Measurements from ENCODE around the gene LANCL2. TPM values are rescaled to one million over a fixed set of nuclear protein-coding genes. Genes with fewer than 3 reads are reported as not detected.
"Not testable (repeated sequence)": the region's sequence is repeated elsewhere in the genome, so short reads cannot be mapped to it uniquely, and the experiment has no call there.

The LANCL2 gene
- total and polyA plus RNA-seq, 3 experiments from 2014 or later: 7.4 to 24.1 (median 22.1) TPM

- no peaks in the 10 kb centered on the region for H3K27me3 Mint-ChIP-seq
- H3K36me3 Mint-ChIP-seq: peaks cover 5 to 51% (median 14%) of the 10 kb centered on the region in 3 donors
- peak overlapping the region; percentile 15 for H3K4me3 ChIP-seq (ENCODE audit: low read length)
- ChIA-PET POLR2A (interaction anchor here (0.6 to 1.6 kb wide), 3 partner anchors 64 to 104 kb away, joined by 4 to 9 read pairs (median 6); partner anchors contain the start of gene VOPP1), CTCF (interaction anchor here (0.8 to 2.2 kb wide), 8 partner anchors 13 to 171 kb away, joined by 3 to 13 read pairs (median 3); no protein-coding TSS in a partner anchor)
- H3K9me3 ChIP-seq (ENCODE audit: low read length): no peaks in the 10 kb centered on the region
- peak overlapping the region; percentile 52 to 96 (median 92) for H3K27ac Mint-ChIP-seq
- DNase-seq: no peak
- no peaks in the 10 kb centered on the region for H3K9me3 Mint-ChIP-seq
- H3K4me1 Mint-ChIP-seq: peaks cover 60 to 82% (median 72%) of the 10 kb centered on the region in 3 donors
- H3K36me3 ChIP-seq (ENCODE audit: insufficient read depth, low read length): peaks cover 5% of the 10 kb centered on the region
- H3K27me3 ChIP-seq (ENCODE audit: insufficient read depth, low read length, poor library complexity, severe bottlenecking): no peaks in the 10 kb centered on the region
- no peak overlapping the region for H3K27ac ChIP-seq (ENCODE audit: low read depth, low read length)
- H3K4me1 ChIP-seq (ENCODE audit: insufficient read depth, low read length): peaks cover 75% of the 10 kb centered on the region
- H3K4me3 Mint-ChIP-seq: peak overlapping the region in 6 of 7 donors; percentile 39 to 75 (median 52)
Observed at GRCh38 chr7:55469721-55470120, 104.6 kb downstream of the LANCL2 start.

DNA sequence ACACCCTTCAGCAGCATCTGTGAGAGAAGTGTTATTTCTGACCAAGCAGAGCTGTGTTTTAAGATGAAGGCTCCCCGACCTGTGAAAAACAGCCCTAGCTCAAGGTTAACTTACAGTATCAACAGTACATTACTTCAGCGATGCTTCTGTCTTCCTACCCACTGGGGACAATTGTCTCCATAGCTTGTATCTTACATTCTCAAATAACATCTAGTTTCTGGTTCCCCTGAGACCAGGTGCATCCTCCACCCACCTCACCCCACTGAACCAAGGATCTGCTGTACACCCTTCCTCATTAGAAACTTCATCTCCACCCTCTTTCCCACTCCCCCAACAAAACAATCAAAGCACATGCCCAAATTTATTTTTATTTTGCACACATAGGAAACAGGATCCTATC is 105.1 kb downstream of the LANCL2 start:
- H3K9me3 ChIP-seq (ENCODE audit: low read length): no peaks in the 10 kb centered on the region
- H3K36me3 ChIP-seq (ENCODE audit: insufficient read depth, low read length): no peaks in the 10 kb centered on the region
- H3K4me1 Mint-ChIP-seq: peaks cover 65 to 82% (median 74%) of the 10 kb centered on the region in 3 donors
- POLR2A ChIA-PET: interaction anchor here (0.6 kb wide), 1 partner anchor 104 kb away, joined by 4 read pairs; no protein-coding TSS in a partner anchor
- H3K36me3 Mint-ChIP-seq: peaks cover under 1 to 49% (median 11%) of the 10 kb centered on the region in 3 donors
- H3K4me3 ChIP-seq (ENCODE audit: low read length): no peak overlapping the region
- no peak overlapping the region for H3K27ac ChIP-seq (ENCODE audit: low read depth, low read length)
- no peaks in the 10 kb centered on the region for H3K27me3 ChIP-seq (ENCODE audit: insufficient read depth, low read length, poor library complexity, severe bottlenecking)
- no peaks in the 10 kb centered on the region for H3K9me3 Mint-ChIP-seq
- H3K27me3 Mint-ChIP-seq: no peaks in the 10 kb centered on the region
- H3K4me1 ChIP-seq (ENCODE audit: insufficient read depth, low read length): peaks cover 77% of the 10 kb centered on the region
- CTCF ChIA-PET: interaction anchor here (2.2 kb wide), 1 partner anchor 37 kb away, joined by 13 read pairs; no protein-coding TSS in a partner anchor
- peak overlapping the region in 5 of 7 donors; percentile 31 to 79 (median 56) for H3K4me3 Mint-ChIP-seq
- peak overlapping the region; percentile 70 to 95 (median 90) for H3K27ac Mint-ChIP-seq
- DNase-seq: no peak

DNA sequence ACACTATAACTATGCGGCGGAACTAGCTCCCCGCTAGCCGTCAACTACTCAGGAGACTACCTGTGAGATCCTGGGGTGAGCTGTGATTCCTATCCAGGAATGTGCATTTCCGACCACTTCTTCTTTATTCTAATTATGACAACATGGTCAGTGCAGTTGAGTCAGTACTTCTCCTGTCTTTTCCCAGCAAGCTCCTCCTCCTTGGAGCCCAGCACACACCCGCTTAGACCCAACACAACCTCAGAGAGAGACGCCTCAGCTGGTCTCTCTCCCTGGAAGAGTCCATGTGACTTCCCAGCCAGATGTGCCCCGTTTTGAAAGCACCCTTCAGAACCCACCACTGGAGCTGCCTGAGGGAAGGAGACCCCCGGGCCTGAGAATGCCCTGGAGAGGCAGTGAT is 106.5 kb downstream of the LANCL2 start:
- Mint-ChIP-seq H3K36me3 (peaks cover 0 to 40% (median 5%) of the 10 kb centered on the region in 3 donors), H3K4me1 (peaks cover 71 to 84% (median 77%) of the 10 kb centered on the region in 3 donors), H3K27ac (peak overlapping the region in 4 of 8 donors; percentile 24 to 85 (median 40))
- H3K9me3 Mint-ChIP-seq; H3K36me3 ChIP-seq (ENCODE audit: insufficient read depth, low read length); H3K4me3 Mint-ChIP-seq; H3K27me3 Mint-ChIP-seq; H3K9me3 ChIP-seq (ENCODE audit: low read length); DNase-seq; H3K27me3 ChIP-seq (ENCODE audit: insufficient read depth, low read length, poor library complexity, severe bottlenecking); POLR2A ChIA-PET; H3K4me3 ChIP-seq (ENCODE audit: low read length); CTCF ChIA-PET; H3K27ac ChIP-seq (ENCODE audit: low read depth, low read length): not testable (repeated sequence)
- H3K4me1 ChIP-seq (ENCODE audit: insufficient read depth, low read length): peaks cover 77% of the 10 kb centered on the region

GRCh38 chr7:55472406-55472805 is 107.3 kb downstream of the LANCL2 start:
- H3K27me3 ChIP-seq (ENCODE audit: insufficient read depth, low read length, poor library complexity, severe bottlenecking); H3K9me3 ChIP-seq (ENCODE audit: low read length); H3K27ac ChIP-seq (ENCODE audit: low read depth, low read length); DNase-seq; H3K4me3 ChIP-seq (ENCODE audit: low read length); H3K27ac Mint-ChIP-seq; CTCF ChIA-PET; H3K9me3 Mint-ChIP-seq; H3K4me3 Mint-ChIP-seq; H3K36me3 ChIP-seq (ENCODE audit: insufficient read depth, low read length); H3K27me3 Mint-ChIP-seq; POLR2A ChIA-PET: not testable (repeated sequence)
- peaks cover 73 to 84% (median 78%) of the 10 kb centered on the region in 3 donors for H3K4me1 Mint-ChIP-seq
- H3K36me3 Mint-ChIP-seq: peaks cover under 1 to 41% (median 5%) of the 10 kb centered on the region in 3 donors
- peaks cover 77% of the 10 kb centered on the region for H3K4me1 ChIP-seq (ENCODE audit: insufficient read depth, low read length)

- H3K27me3 Mint-ChIP-seq: no peaks in the 10 kb centered on the region
- CTCF ChIA-PET: interaction anchor here (0.9 kb wide), 1 partner anchor 40 kb away, joined by 3 read pairs; no protein-coding TSS in a partner anchor
- H3K36me3 Mint-ChIP-seq: peaks cover 4 to 40% (median 6%) of the 10 kb centered on the region in 3 donors
Observed at GRCh38 chr7:55472928-55473725, 108.0 kb downstream of the LANCL2 start.

DNA sequence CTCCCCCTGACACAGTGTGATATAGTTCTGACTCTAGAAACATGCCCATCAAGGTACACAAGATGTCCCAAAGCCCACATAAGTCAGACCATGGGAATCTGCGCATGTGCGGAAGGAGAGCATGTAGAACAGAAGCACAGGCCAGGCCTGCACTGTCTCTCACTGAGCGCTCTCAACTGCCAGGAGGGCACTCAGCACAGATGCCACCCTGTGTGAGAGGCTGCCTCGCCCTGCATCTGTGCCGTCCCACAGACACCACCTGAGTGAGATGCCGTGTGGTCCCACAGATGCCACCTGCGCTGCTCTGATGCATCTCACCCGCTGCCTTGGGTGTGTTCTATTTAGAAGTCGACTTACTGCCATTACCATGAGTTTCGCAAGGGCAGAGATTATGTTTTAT is 108.8 kb downstream of the LANCL2 start:
- Mint-ChIP-seq H3K4me3 (peak overlapping the region in 4 of 7 donors; percentile 20 to 82 (median 50)), H3K9me3 (no peaks in the 10 kb centered on the region), H3K4me1 (peaks cover 73 to 85% (median 78%) of the 10 kb centered on the region in 3 donors), H3K27me3 (no peaks in the 10 kb centered on the region), H3K27ac (peak overlapping the region in 7 of 8 donors; percentile 54 to 90 (median 68)), H3K36me3 (peaks cover 4 to 37% (median 6%) of the 10 kb centered on the region in 3 donors)
- no peaks in the 10 kb centered on the region for H3K27me3 ChIP-seq (ENCODE audit: insufficient read depth, low read length, poor library complexity, severe bottlenecking)
- ChIA-PET POLR2A (no interaction called here), CTCF (no interaction called here)
- DNase-seq: no peak
- H3K36me3 ChIP-seq (ENCODE audit: insufficient read depth, low read length): no peaks in the 10 kb centered on the region
- peaks cover 74% of the 10 kb centered on the region for H3K4me1 ChIP-seq (ENCODE audit: insufficient read depth, low read length)
- H3K9me3 ChIP-seq (ENCODE audit: low read length): no peaks in the 10 kb centered on the region
- H3K4me3 ChIP-seq (ENCODE audit: low read length): no peak overlapping the region
- no peak overlapping the region for H3K27ac ChIP-seq (ENCODE audit: low read depth, low read length)

More at GRCh38 chr7:55472928-55473725, 108.0 kb downstream of the LANCL2 start:
- H3K27me3 ChIP-seq (ENCODE audit: insufficient read depth, low read length, poor library complexity, severe bottlenecking): no peaks in the 10 kb centered on the region
- peak overlapping the region in 5 of 8 donors; percentile 15 to 93 (median 54) for H3K27ac Mint-ChIP-seq
- H3K4me1 ChIP-seq (ENCODE audit: insufficient read depth, low read length): peaks cover 76% of the 10 kb centered on the region
- no peak overlapping the region for H3K27ac ChIP-seq (ENCODE audit: low read depth, low read length)
- no peaks in the 10 kb centered on the region for H3K9me3 Mint-ChIP-seq
- H3K9me3 ChIP-seq (ENCODE audit: low read length): no peaks in the 10 kb centered on the region
- no peak for DNase-seq
- no peaks in the 10 kb centered on the region for H3K36me3 ChIP-seq (ENCODE audit: insufficient read depth, low read length)
- peak overlapping the region in 1 of 7 donors; percentile 3 for H3K4me3 Mint-ChIP-seq
- POLR2A ChIA-PET: no interaction called here
- peaks cover 74 to 86% (median 78%) of the 10 kb centered on the region in 3 donors for H3K4me1 Mint-ChIP-seq
- H3K4me3 ChIP-seq (ENCODE audit: low read length): no peak overlapping the region

DNA sequence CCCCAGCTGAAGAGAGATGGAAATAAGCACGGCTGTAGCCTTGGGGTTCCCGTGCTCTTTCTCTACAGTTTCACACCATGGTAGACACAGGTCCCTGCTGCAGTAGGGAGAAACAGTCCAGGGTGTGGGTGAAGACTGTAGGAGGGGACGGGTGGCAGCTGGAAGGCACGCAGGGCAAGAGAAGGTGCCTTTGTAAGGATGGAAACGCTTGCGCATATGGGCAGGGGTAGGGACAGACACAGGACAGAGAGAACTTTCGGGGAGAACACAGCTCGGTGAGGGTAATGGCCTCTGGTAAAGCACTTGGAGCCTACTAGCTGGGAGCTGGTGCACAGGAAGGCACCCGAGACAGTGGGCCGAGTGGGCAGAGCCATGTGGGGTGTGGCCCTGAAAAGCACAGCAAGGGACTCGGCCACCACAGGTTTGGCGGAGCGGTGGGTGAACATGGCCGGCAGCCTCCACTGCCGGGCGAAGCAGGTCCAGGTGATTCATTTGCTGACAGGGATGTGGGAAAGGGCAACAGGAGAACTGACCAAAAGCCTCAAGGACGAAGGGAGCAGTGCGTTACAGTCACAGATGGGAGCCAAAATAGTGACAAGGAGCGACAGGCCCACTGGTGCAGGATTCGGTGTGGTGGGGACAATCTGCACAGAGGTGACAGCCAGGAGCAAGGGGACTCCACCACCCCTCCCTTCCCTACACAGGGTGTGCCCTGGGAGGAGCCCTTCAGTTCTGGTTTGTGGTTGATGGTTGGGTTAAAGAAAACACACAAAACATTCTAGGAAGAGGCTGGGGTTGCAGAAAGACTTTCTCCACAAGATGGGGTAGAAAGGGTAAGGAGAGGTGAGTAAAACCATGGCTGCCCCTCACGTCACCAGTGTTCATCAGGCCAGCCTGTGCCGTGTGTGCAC is 110.1 kb downstream of the LANCL2 start:
- no peaks in the 10 kb centered on the region for H3K9me3 Mint-ChIP-seq
- no peaks in the 10 kb centered on the region for H3K27me3 Mint-ChIP-seq
- no peaks in the 10 kb centered on the region for H3K9me3 ChIP-seq (ENCODE audit: low read length)
- peak overlapping the region; percentile 32 to 89 (median 78) for H3K4me3 Mint-ChIP-seq
- POLR2A ChIA-PET: no interaction called here
- H3K4me1 ChIP-seq (ENCODE audit: insufficient read depth, low read length): peaks cover 63% of the 10 kb centered on the region
- H3K27ac ChIP-seq (ENCODE audit: low read depth, low read length): no peak overlapping the region
- peaks cover 62 to 81% (median 76%) of the 10 kb centered on the region in 3 donors for H3K4me1 Mint-ChIP-seq
- peak overlapping the region; percentile 66 for H3K4me3 ChIP-seq (ENCODE audit: low read length)
- peaks cover 4 to 36% (median 6%) of the 10 kb centered on the region in 3 donors for H3K36me3 Mint-ChIP-seq
- no peaks in the 10 kb centered on the region for H3K27me3 ChIP-seq (ENCODE audit: insufficient read depth, low read length, poor library complexity, severe bottlenecking)
- CTCF ChIA-PET: no interaction called here
- H3K27ac Mint-ChIP-seq: peak overlapping the region; percentile 52 to 91 (median 84)
- peak in 2 of 5 donors; percentile 31 to 51 for DNase-seq
- H3K36me3 ChIP-seq (ENCODE audit: insufficient read depth, low read length): no peaks in the 10 kb centered on the region
